HG03039 (cell line): ENCODE data around the gene LPCAT3.
A peak's percentile ranks its signal among the peaks of the same experiment; 100 is the strongest.

Experiments used
- ATAC-seq: cut with Tn5 transposase; IDR thresholded peaks from one replicate; pipeline ENCODE4 v1.9.1; 2021; ENCODE audit warnings: mild to moderate bottlenecking, moderate library complexity; ENCODE audit not compliant: unreplicated experiment

The LPCAT3 gene

GRCh38 chr12:6954316-6955107 lies 63.8 kb downstream of the LPCAT3 start:
- no peak for ATAC-seq

DNA sequence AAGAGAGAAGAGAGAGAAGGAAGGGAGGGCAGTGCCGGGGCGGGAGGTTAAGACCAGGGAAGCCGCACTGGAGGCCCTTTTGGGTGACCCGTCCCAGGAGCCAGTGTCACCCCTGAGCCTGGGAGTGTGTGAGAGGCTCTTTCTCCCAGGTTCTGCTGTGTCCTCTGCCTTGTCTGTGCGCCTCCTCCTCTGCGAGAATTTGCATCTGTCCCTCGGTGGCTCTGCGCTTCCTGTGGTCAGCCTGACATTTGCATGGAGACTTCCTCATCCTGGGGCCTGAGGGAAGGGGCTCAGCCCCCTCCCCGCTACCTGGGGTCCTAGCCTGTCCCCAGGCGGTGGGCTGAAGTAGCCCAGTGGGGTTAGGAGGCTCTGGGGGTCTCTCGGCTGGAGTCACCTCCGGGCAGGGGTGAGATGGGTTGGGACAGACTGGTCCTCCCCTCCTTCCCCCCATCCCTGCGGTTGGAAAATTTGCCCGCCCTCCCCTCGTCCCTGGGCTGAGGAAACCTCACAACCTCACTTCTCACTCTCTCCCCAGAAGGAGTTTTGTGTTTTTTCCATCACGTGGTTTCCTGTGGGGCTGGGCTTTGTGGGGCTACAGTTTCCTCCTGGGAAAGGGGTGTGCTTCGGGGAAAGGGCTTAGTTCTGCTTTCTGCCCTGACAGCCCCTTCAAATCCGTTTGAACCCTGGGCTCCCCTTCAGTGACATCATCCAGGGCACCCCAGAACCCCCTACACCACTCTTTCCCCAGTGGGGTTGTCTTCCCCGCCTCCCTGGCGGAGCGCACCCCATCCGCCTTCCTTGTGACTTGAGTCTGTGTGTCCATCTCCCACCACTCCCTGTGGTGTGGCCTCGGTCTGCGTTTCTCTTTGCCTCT lies 64.6 kb downstream of the LPCAT3 start:
- ATAC-seq = peak; percentile 45

DNA sequence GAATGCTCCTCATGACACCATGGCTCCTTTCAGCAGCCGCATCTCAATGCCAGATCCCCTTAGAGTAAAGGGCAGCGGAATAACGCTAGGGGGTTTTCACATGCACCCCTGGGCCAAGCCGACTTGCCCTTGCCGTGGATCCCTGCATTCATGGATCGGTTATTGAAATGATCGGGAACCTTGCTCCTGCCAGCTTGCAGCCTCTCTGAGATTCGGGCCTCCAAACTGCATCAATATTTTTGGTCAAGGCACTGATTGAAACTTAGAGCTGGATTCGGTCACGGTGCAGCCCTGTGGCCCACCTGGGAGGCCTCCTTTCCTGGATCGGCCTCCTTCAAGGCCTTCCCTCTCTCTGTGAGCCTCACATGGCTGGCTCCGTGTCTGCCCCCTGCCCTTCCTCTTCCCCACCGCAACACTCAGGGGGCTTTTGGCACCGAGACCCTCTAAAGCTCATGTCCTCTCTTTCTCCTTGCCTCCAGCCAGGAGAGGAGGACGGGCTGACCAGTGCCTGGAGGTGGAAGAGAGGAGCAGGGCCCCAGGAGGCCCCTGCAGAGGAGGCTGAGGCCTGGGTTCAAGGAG lies 65.3 kb downstream of the LPCAT3 start:
- no peak for ATAC-seq

GRCh38 chr12:6952121-6952862 lies 66.0 kb downstream of the LPCAT3 start:
- no peak for ATAC-seq

- ATAC-seq = no peak
Measured at GRCh38 chr12:6951551-6952120, 66.6 kb downstream of the LPCAT3 start.

DNA sequence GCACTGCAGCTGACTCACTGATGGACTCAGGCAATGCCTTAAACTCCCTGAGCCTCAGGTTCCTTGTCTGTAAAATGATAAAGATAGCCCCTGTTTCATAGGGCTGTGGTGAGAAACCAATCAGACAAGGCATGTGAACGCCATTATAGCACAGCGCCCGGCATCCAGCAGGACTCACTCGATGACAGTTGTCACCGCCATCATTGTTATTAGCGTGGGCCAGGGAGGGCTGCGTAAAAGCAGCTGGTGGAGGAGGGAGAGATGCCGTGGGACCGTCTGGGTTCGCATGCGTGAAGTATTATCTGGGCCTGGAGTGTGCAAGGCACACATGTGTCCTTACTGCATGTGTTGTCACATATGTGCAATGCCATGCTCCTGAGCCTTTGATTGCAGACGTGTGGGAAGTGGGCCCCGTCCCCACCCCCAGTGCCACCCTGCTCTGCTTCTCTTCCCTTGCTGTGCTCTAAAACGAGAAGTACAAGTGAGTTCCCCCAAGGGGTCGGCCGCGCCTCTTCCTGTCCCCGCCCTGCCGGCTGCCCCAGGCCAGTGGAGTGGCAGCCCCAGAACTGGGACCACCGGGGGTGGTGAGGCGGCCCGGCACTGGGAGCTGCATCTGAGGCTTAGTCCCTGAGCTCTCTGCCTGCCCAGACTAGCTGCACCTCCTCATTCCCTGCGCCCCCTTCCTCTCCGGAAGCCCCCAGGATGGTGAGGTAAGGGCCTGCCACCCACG lies 67.3 kb downstream of the LPCAT3 start, which contains the start of gene PTPN6:
Gene PTPN6, plus strand, starts transcription at position 546 of the 730 bp plus-strand sequence. Its CDS starts 157 bp downstream, at position 703.
- no peak for ATAC-seq

DNA sequence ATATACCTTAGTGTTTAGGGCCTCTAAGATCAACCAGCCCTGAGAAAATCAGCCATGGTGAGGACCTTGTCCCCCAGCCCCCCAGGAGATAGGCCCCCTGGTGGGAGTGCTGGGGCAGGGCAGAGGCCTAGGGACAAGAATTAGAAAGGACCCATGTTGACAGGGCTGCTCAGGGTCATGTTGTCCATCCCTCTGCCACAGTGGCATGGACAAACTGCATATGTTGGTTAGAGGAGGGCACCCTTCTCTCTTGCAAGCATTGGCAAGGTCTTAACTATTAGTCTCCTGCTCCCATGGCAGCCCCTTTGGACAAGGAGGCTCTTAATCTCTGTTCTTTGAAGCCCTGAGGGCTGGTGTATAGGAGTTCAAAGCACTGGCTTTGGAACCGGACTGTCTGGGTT lies 67.9 kb downstream of the LPCAT3 start:
- no peak for ATAC-seq

DNA sequence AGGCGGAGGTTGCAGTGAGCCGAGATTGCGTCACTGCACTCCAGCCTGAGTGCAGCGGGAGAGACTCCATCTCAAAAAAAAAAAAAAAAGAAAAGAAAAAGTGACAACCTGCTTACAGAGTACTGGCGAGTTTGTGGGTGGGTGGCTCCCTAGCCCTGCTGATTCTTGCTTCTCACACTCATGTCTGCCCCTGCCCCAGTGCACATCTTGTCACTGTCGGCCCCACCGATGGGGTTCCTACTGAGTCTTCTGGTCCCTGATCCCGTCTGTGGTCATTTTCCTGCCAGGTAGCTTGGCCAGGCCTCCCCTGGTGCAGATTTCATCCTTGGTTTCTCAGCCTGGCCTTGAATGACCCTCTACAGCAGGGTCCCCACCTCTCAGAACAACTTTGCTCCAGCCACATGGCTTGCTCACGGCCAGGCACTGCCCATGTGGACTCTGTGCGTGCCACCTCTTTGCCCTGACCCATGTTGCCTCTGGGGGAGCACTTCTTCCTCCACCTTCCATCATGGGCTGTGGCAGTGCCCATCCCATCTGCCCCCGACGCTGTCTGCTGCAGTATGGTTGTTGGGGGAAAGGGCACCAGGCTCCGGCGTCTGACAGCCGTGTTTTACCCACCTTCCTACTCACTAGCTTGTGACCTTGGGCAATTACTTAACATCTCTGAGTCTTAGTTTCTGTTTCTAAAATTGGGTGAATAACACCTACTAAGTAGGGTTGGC lies 69.2 kb downstream of the LPCAT3 start:
- no peak for ATAC-seq

GRCh38 chr12:6947615-6948014 lies 70.7 kb downstream of the LPCAT3 start:
- no peak for ATAC-seq

DNA sequence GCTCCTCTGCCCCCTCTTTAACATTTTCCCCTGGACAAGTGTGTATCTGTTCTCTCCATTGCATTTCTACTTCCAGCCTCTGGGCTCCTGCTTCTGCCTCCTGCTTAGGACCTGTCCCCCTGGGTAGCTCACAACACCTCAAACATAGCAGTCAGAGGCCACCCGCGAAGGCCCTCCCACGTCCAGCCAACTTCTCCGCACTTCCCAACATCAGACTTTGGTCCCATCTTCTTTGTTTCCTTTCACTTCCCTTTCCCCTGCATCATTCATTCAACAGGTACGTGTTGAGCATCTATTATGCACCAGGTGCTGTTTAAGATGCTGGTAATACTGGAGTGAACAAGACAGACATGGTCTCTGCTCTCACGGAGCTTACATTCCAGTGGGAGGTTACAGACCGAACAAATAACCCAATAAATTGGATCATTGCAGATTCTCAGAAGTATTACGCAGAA lies 71.3 kb downstream of the LPCAT3 start:
- no peak for ATAC-seq

DNA sequence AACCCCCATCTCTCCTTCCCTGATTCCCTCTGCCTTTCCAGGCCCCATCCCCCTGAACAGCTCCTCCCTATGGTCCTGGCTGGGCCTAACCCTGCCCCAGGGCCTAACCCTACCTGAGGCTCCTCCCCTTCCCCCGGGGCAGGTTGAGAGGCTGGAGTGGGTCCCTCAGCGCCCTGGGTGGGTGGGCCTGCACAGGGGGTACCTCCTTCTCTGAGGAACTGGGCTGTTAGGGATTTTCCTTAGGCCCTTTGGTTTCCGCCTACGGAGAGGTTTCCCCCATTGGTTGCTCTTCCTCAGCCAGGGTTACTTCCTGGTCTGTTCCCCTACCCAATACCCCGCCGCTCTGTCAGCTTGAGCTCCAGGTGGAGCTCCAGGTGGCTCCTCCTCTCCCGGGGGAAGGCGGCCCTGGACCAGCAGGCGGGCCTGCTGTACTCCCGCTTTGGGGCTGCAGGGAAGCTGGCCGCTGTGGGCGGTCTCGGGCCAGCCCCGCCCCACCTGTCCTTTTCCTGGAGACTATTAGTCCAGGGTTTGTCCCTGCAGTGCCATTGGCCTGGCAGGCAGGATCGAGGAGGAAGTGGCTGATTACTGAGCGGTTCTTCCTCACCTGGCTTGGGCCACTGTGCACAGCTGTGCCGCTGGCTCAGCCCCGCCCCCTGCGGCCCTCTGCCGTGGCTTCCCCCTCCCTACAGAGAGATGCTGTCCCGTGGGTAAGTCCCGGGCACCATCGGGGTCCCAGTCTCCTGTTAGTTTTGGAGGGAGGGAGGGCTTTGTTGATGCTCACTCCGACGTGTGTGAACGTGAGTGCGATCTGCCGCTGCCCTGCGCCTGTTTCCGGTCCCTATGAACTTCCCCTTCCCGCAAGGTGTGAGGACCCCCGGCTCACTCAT lies 72.0 kb downstream of the LPCAT3 start:
- ATAC-seq = no peak

GRCh38 chr12:6945613-6946012 lies 72.7 kb downstream of the LPCAT3 start:
- no peak for ATAC-seq

DNA sequence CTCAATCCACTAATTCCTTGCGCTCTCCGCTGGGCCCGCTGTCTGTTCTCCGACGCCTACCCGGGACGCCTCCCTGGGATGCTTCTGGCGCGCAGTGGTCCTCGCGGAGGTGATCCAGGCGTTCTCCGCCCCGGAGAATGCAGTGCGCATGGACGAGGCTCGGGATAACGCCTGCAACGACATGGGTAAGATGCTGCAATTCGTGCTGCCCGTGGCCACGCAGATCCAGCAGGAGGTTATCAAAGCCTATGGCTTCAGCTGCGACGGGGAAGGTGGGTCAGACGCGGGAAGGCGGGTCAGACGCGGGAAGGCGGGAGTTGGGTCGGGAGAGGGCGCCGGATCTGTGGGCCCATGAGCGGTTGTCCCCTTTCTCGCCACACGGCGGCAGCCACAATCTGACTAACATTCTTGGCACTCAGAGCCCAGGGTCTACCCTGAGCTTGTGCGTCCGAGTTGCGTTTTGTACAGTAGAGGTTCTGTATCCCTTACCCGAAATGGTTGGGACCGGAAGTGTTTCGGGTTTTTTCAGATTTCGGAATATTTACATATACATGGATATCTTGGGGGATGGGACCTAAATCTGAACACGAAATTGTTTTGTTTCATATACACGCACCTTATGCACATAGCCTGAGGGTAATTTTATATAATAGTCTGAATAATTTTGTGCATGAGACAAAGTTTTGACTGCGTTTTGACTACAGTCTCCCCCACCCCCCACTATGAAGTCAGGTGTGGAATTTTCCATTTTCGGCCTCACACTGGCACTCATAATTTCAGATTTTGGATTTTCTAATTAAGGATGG lies 73.7 kb downstream of the LPCAT3 start:
- peak; percentile 32 for ATAC-seq

DNA sequence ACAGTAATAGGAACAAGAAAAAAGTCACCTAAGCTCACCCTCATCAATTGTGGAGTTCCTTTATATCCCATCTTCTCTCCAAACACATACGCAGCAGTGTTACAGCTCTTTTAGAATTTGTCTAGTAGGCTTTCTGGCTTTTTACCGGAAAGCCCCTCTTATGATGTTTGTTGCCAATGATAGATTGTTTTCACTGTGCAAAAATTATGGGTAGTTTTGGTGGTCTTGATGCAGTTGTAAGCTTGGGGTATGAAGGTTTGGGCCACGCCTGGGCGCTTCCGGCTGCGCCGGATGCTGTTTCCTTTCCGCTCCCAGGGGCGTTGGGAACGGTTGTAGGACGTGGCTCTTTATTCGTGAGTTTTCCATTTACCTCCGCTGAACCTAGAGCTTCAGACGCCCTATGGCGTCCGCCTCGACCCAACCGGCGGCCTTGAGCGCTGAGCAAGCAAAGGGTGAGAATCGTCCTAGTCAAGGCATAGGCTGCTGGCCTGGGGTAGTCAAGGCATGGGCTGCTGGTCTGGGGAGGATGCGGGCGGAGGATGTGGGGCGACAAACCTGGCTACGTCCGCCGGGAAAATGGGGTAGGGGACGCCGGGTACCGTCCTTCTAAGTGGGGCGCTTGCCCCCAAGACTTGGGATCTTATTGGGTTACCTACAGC lies 74.4 kb downstream of the LPCAT3 start, which contains the start of the genes C12orf57 and RNU7-1:
Gene C12orf57, plus strand, starts transcription at position 301 of the 659 bp plus-strand sequence. Its CDS starts 100 bp downstream, at position 401.
Gene RNU7-1, plus strand, starts transcription at position 95 of the 659 bp plus-strand sequence.
- ATAC-seq = peak; percentile 19

GRCh38 chr12:6943389-6943721 lies 74.9 kb downstream of the LPCAT3 start:
- peak; percentile 33 for ATAC-seq

- ATAC-seq = no peak
Measured at GRCh38 chr12:6942331-6942665, 76.0 kb downstream of the LPCAT3 start.

DNA sequence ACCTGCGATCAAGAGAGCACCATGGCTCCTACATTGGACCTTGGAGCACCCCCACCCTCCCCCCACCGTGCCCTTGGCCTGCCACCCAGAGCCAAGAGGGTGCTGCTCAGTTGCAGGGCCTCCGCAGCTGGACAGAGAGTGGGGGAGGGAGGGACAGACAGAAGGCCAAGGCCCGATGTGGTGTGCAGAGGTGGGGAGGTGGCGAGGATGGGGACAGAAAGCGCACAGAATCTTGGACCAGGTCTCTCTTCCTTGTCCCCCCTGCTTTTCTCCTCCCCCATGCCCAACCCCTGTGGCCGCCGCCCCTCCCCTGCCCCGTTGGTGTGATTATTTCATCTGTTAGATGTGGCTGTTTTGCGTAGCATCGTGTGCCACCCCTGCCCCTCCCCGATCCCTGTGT lies 76.5 kb downstream of the LPCAT3 start:
- no peak for ATAC-seq
